BE2C (cell line): ENCODE results near the gene RBM48.

Experiments
- DNase-seq: peaks from one replicate; pipeline ENCODE4 v3.0.0-alpha.2; 2020
- H3K27me3 ChIP-seq: fragments of 250-450 bp; sonication (Bioruptor Pico); 2 replicates; pipeline ENCODE4 v1.5.1; 2020; ENCODE audit warnings: mild to moderate bottlenecking
- H3K36me3 ChIP-seq: fragments of 250-450 bp; sonication (Bioruptor Pico); 2 replicates; pipeline ENCODE4 v1.5.1; 2020; ENCODE audit warnings: mild to moderate bottlenecking
- H3K4me1 ChIP-seq: fragments of 250-450 bp; sonication (Bioruptor Pico); 2 replicates; pipeline ENCODE4 v1.5.1; 2020
- H3K4me3 ChIP-seq: 2 replicates; pipeline ENCODE4 v1.5.1; 2011; ENCODE audit warnings: low read depth, low read length
- H3K9me3 ChIP-seq: fragments of 250-450 bp; sonication (Bioruptor Pico); 2 replicates; pipeline ENCODE4 v1.5.1; 2020
- TF ChIP-seq, protein P1 (sequence below): IDR thresholded peaks from 2 replicates; pipeline ENCODE4 v1.5.1; 2012; ENCODE audit warnings: mild to moderate bottlenecking, low read depth, low read length

Gene RBM48

GRCh38 chr7:92508946-92509345, 19.6 kb upstream of the RBM48 start:
- Histone ChIP-seq H3K4me3 (no peak overlapping the region), H3K9me3 (no peaks in the 10 kb centered on the region), H3K27me3 (no peaks in the 10 kb centered on the region), H3K4me1 (no peaks in the 10 kb centered on the region), H3K36me3 (no peaks in the 10 kb centered on the region)
- no peak for DNase-seq
- TF ChIP-seq, protein P1, sequence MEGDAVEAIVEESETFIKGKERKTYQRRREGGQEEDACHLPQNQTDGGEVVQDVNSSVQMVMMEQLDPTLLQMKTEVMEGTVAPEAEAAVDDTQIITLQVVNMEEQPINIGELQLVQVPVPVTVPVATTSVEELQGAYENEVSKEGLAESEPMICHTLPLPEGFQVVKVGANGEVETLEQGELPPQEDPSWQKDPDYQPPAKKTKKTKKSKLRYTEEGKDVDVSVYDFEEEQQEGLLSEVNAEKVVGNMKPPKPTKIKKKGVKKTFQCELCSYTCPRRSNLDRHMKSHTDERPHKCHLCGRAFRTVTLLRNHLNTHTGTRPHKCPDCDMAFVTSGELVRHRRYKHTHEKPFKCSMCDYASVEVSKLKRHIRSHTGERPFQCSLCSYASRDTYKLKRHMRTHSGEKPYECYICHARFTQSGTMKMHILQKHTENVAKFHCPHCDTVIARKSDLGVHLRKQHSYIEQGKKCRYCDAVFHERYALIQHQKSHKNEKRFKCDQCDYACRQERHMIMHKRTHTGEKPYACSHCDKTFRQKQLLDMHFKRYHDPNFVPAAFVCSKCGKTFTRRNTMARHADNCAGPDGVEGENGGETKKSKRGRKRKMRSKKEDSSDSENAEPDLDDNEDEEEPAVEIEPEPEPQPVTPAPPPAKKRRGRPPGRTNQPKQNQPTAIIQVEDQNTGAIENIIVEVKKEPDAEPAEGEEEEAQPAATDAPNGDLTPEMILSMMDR, result no peak

DNA sequence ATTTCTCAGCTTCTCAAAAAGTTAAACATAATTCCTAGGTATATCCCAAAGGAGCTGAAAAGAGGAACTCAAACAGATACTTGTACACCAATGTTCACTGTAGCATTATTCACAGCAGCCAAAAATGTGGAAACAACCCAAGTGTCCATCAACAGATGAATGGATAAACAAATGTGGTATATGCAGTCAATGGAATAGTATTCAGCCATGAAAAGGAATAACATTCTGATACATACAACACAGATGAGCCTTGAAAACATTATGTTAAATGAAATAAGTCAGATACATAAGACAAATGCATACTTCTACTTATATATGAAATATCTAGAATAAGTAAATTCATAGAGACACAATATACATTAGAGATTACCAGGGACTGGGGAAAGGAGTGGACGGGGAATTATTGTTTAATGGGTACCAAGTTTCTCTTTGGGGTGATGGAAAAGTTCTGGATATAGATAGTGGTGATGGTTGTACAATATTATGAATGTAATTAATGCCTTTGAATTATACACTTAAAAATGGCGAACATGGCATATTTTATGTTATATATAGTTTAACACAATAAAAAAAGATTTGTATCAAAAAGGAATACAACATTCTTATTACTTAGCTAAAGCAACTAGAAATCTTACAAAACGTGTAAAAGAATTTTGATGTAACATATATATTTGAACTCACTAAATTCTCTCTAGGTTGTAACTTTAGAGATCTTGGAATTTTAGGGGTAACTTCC, 15.3 kb upstream of the RBM48 start:
- Histone ChIP-seq H3K27me3 (no peaks in the 10 kb centered on the region), H3K4me1 (no peaks in the 10 kb centered on the region), H3K4me3 (no peak overlapping the region), H3K36me3 (no peaks in the 10 kb centered on the region), H3K9me3 (no peaks in the 10 kb centered on the region)
- no peak for DNase-seq
- TF ChIP-seq, protein P1, result no peak

DNA sequence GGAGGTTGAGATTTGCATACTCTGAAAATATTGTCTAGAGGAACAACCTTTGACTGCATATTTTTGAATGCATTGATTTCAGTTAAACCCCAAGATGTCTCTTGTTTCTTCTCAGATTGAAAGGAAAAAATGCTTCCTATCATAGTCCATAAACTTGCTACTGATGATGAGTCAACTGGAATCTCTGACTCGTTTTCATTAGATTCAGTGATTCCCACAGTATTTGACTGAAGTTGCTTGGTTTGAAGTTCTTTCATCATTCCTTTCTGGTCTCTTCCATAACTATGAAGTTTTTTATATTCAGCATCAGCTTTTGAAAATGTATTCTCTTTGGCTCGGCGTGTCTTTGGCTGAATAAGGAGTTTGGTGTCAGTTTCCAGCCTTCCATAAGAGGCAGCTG, 11.0 kb upstream of the RBM48 start:
- no peaks in the 10 kb centered on the region for H3K27me3 ChIP-seq
- no peaks in the 10 kb centered on the region for H3K9me3 ChIP-seq
- H3K4me3 ChIP-seq, result no peak overlapping the region
- TF ChIP-seq, protein P1, result no peak
- H3K4me1 ChIP-seq, result no peaks in the 10 kb centered on the region
- DNase-seq, result no peak
- no peaks in the 10 kb centered on the region for H3K36me3 ChIP-seq

DNA sequence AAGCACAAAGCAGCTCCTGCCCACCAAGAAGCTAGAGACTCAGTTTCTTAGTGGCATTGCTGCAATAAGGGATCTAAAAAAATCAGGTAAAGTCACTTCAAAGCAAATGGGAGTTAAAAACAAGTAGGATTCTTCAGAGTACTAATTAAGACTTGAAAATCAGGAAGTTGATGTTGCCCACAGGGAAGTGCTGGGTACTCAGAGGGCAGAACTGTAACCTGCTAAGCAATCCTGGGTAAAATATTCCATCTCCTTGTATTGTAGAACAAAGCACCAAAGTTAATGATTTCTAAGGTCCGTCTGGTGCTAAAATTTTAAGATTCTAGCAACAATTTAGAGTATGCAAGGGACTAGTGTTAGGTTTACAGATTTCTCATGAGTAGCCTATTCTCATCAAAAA, 8.6 kb upstream of the RBM48 start:
- no peaks in the 10 kb centered on the region for H3K36me3 ChIP-seq
- H3K4me1 ChIP-seq, result no peaks in the 10 kb centered on the region
- TF ChIP-seq, protein P1, result no peak

GRCh38 chr7:92523110-92523509, 5.5 kb upstream of the RBM48 start:
- Histone ChIP-seq H3K36me3 (no peaks in the 10 kb centered on the region), H3K4me3 (no peak overlapping the region), H3K9me3 (no peaks in the 10 kb centered on the region), H3K27me3 (no peaks in the 10 kb centered on the region), H3K4me1 (no peaks in the 10 kb centered on the region)
- TF ChIP-seq, protein P1, result no peak
- no peak for DNase-seq

More for the DNA sequence above, 8.6 kb upstream of the RBM48 start:
- Histone ChIP-seq H3K27me3 (no peaks in the 10 kb centered on the region), H3K9me3 (no peaks in the 10 kb centered on the region), H3K4me3 (no peak overlapping the region)
- DNase-seq, result no peak

DNA sequence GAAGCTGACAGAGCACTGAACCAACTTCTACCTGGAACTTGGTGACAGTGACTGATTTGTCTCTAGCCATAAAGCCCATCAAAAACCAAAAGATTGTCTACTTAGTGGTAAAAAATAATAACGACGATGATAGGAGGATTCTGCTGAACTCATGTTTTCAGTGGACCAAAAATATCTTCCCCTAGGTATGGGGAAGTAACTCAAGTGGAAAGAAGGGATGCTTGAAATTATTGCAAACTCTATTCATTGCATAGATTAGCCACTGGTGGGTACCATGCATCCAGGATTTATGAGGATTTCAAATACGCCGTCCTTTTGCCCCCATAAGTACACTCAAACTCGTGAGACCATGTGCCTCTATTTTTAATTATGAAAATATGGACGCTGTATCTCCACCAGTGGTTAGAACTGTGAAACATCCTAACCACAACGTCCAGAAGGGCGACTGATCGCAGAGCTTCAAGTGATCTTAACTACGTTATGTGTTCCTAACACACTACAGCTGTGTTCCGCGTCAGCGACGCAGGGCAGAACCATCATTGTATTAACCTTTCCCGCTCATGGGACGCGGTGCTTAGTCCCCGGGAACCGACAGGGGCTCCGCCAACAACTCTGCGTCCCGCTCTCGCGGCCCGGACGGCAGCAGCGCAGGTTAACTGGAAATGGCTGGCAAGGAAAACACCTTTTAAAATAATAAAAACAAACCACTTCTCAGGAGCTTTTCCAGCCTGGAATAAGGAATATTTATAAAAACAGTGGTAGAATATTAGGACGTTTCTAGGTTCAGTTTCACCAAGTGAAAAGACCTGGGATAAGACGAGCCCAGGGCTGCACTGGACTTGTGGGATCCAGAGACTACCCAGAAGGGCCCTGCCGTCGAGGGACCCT, 1.1 kb upstream of the RBM48 start:
- peak; percentile 65 for DNase-seq
- no peaks in the 10 kb centered on the region for H3K9me3 ChIP-seq
- TF ChIP-seq, protein P1, result no peak; the same call in 1 of the 2 replicates
- no peaks in the 10 kb centered on the region for H3K27me3 ChIP-seq
- no peaks in the 10 kb centered on the region for H3K4me1 ChIP-seq
- H3K36me3 ChIP-seq, result peaks cover 9% of the 10 kb centered on the region
- H3K4me3 ChIP-seq, result peak overlapping the region; percentile 89
